Upper lobe of left lung (tissue), 6 donors: ENCODE results near the gene IL7R. TPM values are rescaled to one million over a fixed set of nuclear protein-coding genes. Genes with fewer than 3 reads are reported as not detected.

Experiments
- ATAC-seq, 2 donors: fragments of 200-7000 bp; cut with Tn5 transposase; one replicate each; pipeline ENCODE4 v1.9.1; 2022; ENCODE audit warnings: mild to moderate bottlenecking in 2 of 2, moderate library complexity in 2 of 2; ENCODE audit not compliant: low FRiP score in 2 of 2
- DNase-seq, 2 donors: peaks; one replicate each; pipeline ENCODE4 v3.0.0-alpha.2; 2019 to 2020
- H3K27ac ChIP-seq, 4 donors: fragments of 200-600 bp; sonication (generic); one replicate each; pipeline ENCODE4 v1.5.1; 2016 to 2019
- H3K27me3 ChIP-seq, 4 donors: fragments of 200-600 bp; sonication (generic); one replicate each; pipeline ENCODE4 v1.5.1; 2017 to 2019
- H3K36me3 ChIP-seq, 4 donors: fragments of 200-600 bp; sonication (generic); one replicate each; pipeline ENCODE4 v1.5.1; 2016 to 2019
- H3K4me1 ChIP-seq, 4 donors: fragments of 200-600 bp; sonication (generic); one replicate each; pipeline ENCODE4 v1.5.1; 2018 to 2019
- H3K4me3 ChIP-seq, 4 donors: fragments of 200-600 bp; sonication (generic); one replicate each; pipeline ENCODE4 v1.5.1; 2017 to 2019; ENCODE audit warnings: mild to moderate bottlenecking in 2 of 4, moderate library complexity in 1 of 4
- H3K9me3 ChIP-seq, 4 donors: fragments of 200-600 bp; sonication (generic); one replicate each; pipeline ENCODE4 v1.5.1; 2018 to 2019
- CTCF ChIP-seq, 6 experiments: fragments of 450-650 bp in 4 of 6; fragments of 200-600 bp in 2 of 6; sonication (generic) in 2 of 6; IDR thresholded peaks; one replicate each; pipeline ENCODE4 v1.5.1; 2016 to 2019; ENCODE audit warnings: antibody characterized with exemption in 6 of 6
- EP300 ChIP-seq, 4 donors: sonication (generic); formaldehyde crosslinking; IDR thresholded peaks; one replicate each; pipeline ENCODE4 v1.5.1; 2017; ENCODE audit warnings: antibody characterized with exemption in 4 of 4, control low read depth in 2 of 4
- POLR2A ChIP-seq, 4 donors: fragments of 450-650 bp; IDR thresholded peaks; one replicate each; pipeline ENCODE4 v1.5.1; 2016 to 2017; ENCODE audit warnings: antibody characterized with exemption in 4 of 4, mild to moderate bottlenecking in 2 of 4
- POLR2AphosphoS5 ChIP-seq, 2 donors: sonication (generic); formaldehyde crosslinking; IDR thresholded peaks; one replicate each; pipeline ENCODE4 v1.5.1; 2017; ENCODE audit warnings: antibody characterized with exemption in 2 of 2
- WGBS, 2 donors: methylation state at CpG; one replicate each; pipeline ENCODE4 v1.1.5; 2017 to 2018; 5-methylcytosine and 5-hydroxymethylcytosine counted together
- total RNA-seq, 6 donors: library from RNA; depleted of rRNA in 4 of 6; stranded (reverse); fragments of >200 nt in 4 of 6; gene quantifications; one replicate each; pipeline versions ENCODE4 v1.1.0 to v1.2.1, GENCODE V29; 2016 to 2021
- donor health status: DM: no; HTN: no; CAD: no; lungs with moderate emphysema.
- donor health status: DM: no; HTN: yes; CAD: no; lungs with severe emphysema.

IL7R gene
- total RNA-seq, 6 donors from 2014 or later, result 86.8 to 139 (median 94.7) TPM

- Histone ChIP-seq H3K4me3 (no peak overlapping the region), H3K36me3 (no peaks in the 10 kb centered on the region), H3K9me3 (no peaks in the 10 kb centered on the region), H3K27me3 (no peaks in the 10 kb centered on the region), H3K27ac (no peak overlapping the region), H3K4me1 (no peaks in the 10 kb centered on the region)
- ATAC-seq, result no peak
- 87 to 89% methylated on average over 4 of the region's 4 CpGs for WGBS, 2 donors
- no peak for DNase-seq
- no peak for TF ChIP-seq CTCF (IDR thresholded peaks at IDR 0.05)
- no peak for TF ChIP-seq EP300 (IDR thresholded peaks at IDR 0.05)
- TF ChIP-seq POLR2AphosphoS5 (IDR thresholded peaks at IDR 0.05), result no peak
- no peak for TF ChIP-seq POLR2A (IDR thresholded peaks at IDR 0.05)
These were observed 28.6 kb upstream of the IL7R start for GRCh38 chr5:35828082-35828598.

- Histone ChIP-seq H3K9me3 (no peaks in the 10 kb centered on the region), H3K36me3 (no peaks in the 10 kb centered on the region), H3K4me1 (no peaks in the 10 kb centered on the region), H3K27me3 (no peaks in the 10 kb centered on the region), H3K4me3 (no peak overlapping the region), H3K27ac (no peak overlapping the region)
- TF ChIP-seq POLR2A (IDR thresholded peaks at IDR 0.05) (no peak), CTCF (IDR thresholded peaks at IDR 0.05) (no peak), POLR2AphosphoS5 (IDR thresholded peaks at IDR 0.05) (no peak), EP300 (IDR thresholded peaks at IDR 0.05) (no peak)
- no peak for ATAC-seq
- WGBS, 2 donors, result 75 to 78% methylated on average over 4 of the region's 4 CpGs
- DNase-seq, result no peak
These were observed 26.1 kb upstream of the IL7R start for GRCh38 chr5:35830587-35830986.

GRCh38 chr5:35832762-35833161 is 23.9 kb upstream of the IL7R start:
- Histone ChIP-seq H3K27ac (no peak overlapping the region), H3K36me3 (no peaks in the 10 kb centered on the region), H3K4me1 (no peaks in the 10 kb centered on the region), H3K27me3 (no peaks in the 10 kb centered on the region), H3K4me3 (no peak overlapping the region), H3K9me3 (no peaks in the 10 kb centered on the region)
- ATAC-seq (no peak), DNase-seq (no peak)
- WGBS, 2 donors, result 67 to 68% methylated on average over 2 of the region's 2 CpGs
- TF ChIP-seq CTCF (IDR thresholded peaks at IDR 0.05), result no peak
- TF ChIP-seq POLR2AphosphoS5 (IDR thresholded peaks at IDR 0.05), result no peak
- no peak for TF ChIP-seq POLR2A (IDR thresholded peaks at IDR 0.05)
- TF ChIP-seq EP300 (IDR thresholded peaks at IDR 0.05), result no peak

GRCh38 chr5:35833224-35833623 is 23.5 kb upstream of the IL7R start:
- ATAC-seq (no peak), DNase-seq (no peak)
- TF ChIP-seq POLR2AphosphoS5 (IDR thresholded peaks at IDR 0.05) (no peak), EP300 (IDR thresholded peaks at IDR 0.05) (no peak), CTCF (IDR thresholded peaks at IDR 0.05) (no peak), POLR2A (IDR thresholded peaks at IDR 0.05) (no peak)
- H3K4me3 ChIP-seq, result no peak overlapping the region
- no peaks in the 10 kb centered on the region for H3K4me1 ChIP-seq
- H3K9me3 ChIP-seq, result no peaks in the 10 kb centered on the region
- no peaks in the 10 kb centered on the region for H3K27me3 ChIP-seq
- 75 to 82% methylated on average over 2 of the region's 2 CpGs for WGBS, 2 donors
- no peak overlapping the region for H3K27ac ChIP-seq
- no peaks in the 10 kb centered on the region for H3K36me3 ChIP-seq
